ACHN (cell line): ENCODE data around the gene SMIM12.
A peak's percentile ranks its signal among the peaks of the same experiment; 100 is the strongest.

Experiments used
- DNase-seq: peaks from one replicate; pipeline ENCODE4 v3.0.0-alpha.2; 2015
- in situ Hi-C: cut with HindIII; loops from 2 replicates; pipeline ENCODE4 v1.10.0; 2017; ENCODE audit warnings: low sequenced_read_pairs, low pct_ligation_motif_present, low pct_unique_long_range_greater_than_20kb

The SMIM12 gene

GRCh38 chr1:34879230-34879629, 19.7 kb upstream of the SMIM12 start:
- in situ Hi-C loops = no loop called here

DNA sequence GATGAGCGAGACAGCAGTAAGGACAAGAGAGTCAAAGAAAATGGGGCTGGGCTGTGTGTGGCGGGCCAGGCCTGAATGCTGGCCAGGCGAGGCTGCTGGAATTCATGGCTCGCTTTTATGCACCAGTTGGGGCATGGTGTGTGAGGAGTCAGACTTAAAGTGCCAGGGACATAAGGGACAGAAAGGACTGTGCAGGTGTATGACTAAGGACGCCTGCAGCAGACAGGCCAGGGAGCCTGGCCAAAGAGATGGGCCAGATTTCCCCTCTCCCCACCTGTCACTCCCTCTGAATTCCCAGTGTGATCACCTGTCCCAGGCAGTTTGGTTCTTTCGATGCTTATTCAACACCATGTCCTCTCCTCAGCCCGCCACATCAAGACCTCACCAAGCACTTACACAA, 16.9 kb upstream of the SMIM12 start:
- no peak for DNase-seq
- in situ Hi-C loops = no loop called here

More at GRCh38 chr1:34879230-34879629, 19.7 kb upstream of the SMIM12 start:
- DNase-seq = no peak

DNA sequence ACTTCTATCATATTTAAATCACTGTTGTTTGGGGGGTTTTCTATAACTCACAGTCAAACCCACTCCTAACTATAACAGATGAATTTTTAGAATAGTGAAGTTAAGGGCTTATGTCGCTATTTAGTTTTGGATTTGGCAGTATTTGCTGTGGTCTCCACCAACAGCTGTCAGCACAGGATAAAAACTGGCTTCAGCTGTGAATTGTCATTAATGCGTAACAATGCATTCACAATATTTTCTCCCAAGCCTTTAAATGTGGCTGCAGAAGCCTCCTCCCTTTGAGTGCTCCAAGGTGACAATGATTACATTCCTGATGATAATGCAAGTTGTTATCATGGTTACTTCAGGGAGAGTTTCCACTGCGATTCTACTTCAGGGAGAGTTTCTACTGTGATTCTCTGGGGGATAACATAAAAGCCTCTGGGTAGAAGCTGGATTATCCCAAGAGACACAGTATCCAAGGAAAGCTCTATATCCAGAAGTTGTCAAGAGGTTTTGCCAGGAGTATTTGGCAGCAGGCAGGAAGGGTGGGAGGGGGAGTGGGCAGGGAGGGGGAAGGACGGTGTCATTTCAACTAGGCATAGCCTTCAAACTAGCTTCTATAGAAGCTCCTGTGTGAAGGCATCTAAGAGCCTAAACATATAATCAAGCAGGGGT, 14.9 kb upstream of the SMIM12 start:
- in situ Hi-C loops = no loop called here
- no peak for DNase-seq

- no peak for DNase-seq
- in situ Hi-C loops = no loop called here
These were observed 12.6 kb upstream of the SMIM12 start for GRCh38 chr1:34872133-34872503.

DNA sequence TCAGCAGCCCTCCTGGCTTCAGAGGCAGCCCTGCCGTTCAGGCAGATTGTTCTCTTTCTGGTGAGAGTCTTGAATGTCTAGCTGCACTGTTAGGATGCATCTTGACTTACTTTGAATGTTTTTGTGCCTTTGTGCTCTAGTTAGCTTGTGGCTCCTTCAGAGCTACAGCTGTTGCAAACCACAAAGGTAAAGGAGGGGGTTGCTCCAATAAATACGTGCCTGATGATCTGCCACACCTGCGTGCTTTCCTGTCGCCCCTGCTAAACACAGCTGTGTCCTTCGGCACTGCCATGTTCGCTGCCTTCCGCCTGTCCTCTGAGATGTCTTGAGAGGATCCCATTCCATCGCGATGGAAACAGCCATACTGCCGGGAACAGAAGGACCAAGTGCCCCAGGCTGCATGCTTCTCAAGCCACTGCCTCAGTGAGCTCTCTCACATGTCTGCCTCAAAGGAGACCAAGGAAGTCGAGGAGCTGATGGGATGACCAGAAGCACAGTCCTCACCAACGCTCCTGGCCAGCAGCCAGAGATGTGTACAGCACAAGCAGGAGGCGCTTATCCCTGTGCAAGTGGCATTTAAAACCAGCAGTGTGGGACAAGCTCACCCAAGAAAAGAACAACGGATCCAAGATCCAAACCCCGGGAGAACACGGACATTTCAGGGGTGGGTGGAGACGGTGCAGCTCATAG, 12.0 kb upstream of the SMIM12 start:
- in situ Hi-C loops = no loop called here

GRCh38 chr1:34870395-34870794, 10.8 kb upstream of the SMIM12 start:
- in situ Hi-C loops = no loop called here
- DNase-seq = no peak

More for the DNA sequence above, 12.0 kb upstream of the SMIM12 start:
- DNase-seq = no peak

GRCh38 chr1:34869760-34870159, 10.2 kb upstream of the SMIM12 start:
- in situ Hi-C loops = no loop called here
- no peak for DNase-seq

GRCh38 chr1:34868230-34869049, 8.9 kb upstream of the SMIM12 start:
- in situ Hi-C loops = no loop called here
- no peak for DNase-seq

DNA sequence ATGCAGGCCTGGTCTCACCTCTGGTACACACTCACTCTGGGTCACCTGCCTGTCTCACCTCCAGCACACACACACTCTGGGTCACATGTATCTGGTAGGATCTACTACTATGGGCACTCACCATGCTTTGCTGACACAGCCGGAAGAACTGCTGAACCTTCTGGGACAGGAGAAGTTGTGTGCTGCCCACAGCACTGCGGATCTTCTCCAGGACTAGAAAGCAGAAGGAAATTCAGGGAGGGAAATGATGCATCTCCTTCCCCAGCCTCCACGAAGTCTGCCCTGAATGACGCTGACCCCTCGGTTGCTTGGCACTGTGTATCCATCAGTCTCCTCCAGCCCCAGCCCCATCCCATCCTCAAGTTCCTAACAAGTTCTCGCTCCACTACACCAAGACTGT, 7.9 kb upstream of the SMIM12 start:
- DNase-seq = no peak
- in situ Hi-C loops = no loop called here

DNA sequence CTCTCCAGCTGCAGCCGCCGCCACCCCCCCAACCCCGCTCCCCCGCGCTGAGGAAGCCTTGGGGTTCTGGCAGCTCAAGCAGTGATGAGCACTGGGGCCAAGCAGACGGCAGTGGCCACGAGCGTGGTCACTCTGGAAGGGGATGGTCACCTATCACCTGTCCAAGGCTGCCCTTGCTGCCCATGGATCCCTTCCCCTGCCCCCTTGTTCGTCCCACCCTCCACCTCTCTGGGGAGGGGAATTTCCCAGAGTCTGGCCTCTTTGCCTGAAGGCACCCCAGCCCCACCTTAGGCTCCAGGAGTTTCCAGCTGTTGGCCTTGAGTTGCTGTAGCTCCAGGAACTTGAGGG, 7.2 kb upstream of the SMIM12 start:
- DNase-seq = no peak
- in situ Hi-C loops = no loop called here

DNA sequence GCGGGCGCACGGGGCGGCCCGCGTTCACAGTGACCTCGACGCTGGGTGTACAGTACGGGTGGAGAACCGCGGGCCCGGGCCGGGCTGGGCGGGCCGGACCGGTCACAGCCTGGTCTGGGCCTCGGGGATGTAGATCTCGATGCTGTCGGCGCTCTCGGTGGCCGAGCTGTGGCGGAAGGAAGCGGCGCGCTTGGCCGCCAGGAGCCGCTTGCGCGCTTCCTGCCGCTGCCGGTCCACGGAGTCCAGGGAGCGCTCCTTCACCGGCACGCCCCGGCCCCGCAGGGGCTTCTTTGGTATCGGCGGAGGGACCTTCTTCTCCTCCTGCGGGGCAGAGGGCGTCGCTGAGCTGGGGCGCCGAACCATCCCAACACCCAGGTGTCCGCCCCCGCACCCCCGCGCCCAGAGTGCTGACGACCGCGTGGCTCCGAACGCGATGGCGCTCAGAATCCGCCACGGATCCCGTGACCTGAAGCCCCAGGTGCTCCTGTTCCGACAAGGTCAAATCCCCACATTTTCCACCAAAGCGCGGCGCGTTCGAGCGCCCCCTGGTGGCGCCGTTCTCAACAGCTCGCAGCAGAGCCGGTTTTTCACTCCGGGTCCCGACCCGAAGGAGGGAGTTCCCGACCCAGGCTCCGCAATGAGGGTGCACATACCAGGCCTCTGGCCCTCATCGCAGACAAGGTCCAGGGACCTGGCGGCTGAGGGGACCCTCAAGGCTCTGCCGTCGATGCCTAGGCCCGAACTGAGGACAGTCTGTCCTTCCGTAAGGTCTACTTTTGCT, 6.6 kb upstream of the SMIM12 start:
- in situ Hi-C loops = no loop called here
- DNase-seq = peak; percentile 64

GRCh38 chr1:34865573-34865972, 6.0 kb upstream of the SMIM12 start:
- no peak for DNase-seq
- in situ Hi-C loops = no loop called here

DNA sequence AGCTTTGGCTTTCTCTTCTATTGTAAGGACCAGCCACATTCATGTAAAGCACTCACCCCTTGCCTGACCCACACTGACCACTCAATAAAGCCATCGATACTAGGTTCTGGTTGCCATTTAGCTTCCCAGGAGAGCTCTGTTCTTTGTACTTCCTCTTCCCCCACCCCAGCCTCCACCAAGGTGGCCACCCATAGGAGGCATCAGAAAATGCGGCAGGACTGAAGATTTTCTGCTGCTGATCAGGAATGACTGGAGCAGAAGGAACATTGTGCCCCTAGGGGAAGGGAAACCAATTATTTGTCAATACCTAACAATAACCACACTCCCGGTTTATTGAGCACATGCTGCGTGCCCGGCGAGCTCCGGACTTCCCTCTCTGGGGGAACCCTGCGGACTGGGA, 5.2 kb upstream of the SMIM12 start:
- in situ Hi-C loops = no loop called here

DNA sequence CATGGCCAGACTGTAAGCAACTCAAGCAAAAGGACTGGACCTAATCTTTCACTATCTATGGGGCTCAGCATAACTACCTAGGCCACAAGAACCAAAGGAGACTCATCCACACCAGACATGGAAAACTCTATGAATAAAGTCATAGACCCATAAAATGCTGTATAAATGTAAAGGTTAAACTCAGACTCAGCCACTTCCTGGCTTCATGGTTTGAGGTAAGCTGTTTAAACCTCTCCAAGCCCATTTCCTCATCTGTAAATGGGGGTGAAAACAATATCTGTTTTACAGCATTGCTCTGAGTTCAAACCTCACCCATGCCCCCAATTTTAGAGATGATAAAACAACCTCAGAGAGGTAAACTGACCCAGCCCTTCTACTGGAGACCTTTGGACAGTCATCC, 4.0 kb upstream of the SMIM12 start:
- no peak for DNase-seq
- in situ Hi-C loops = no loop called here

More for the DNA sequence above, 5.2 kb upstream of the SMIM12 start:
- DNase-seq = no peak

GRCh38 chr1:34858901-34859445, 576 bp downstream of the SMIM12 start:
- in situ Hi-C loops = no loop called here
- DNase-seq = peak; percentile 24

DNA sequence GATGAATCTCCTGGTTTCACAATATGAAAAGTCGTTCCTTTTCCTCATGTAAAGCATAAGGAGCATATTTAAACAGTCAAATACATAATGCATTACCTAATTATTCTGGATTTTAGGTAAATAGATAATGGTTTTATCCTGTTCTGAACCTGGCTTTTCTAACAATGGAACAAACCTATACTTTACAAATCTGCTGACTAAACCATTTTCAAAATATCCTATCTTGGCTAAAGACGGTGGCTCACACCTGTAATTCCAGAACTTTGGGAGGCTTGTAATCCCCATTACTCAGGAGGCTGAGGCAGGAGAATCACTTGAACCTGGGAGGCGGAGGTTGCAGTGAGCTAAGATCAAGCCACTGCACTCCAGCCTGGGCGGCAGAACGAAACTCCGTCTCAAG, 2.9 kb downstream of the SMIM12 start:
- in situ Hi-C loops = no loop called here

DNA sequence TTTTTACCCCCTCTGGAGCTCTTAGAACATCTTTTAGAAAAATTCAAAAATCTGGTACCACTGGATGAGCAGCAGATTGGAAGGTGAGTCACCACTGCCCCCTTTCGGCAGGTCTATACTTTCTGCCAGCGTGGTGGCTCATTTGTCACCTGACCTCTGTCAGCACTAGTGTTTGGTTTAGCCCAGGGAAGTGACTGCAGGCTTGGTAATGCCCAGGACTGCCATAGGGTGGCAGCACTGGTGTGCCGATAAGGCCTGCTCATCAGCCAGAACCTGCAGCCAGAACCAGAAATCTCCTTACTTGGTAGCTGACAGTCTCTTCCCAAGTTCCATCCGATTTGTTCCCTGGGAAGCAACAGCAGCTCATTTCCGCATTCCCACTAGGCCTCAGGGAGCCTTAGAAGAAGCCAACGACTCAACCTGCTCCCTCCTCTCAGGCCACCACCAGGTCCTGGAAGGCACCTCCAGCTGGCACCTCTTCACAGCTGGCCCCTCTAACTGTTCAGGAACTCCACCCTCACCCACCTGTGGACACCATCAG, 6.8 kb downstream of the SMIM12 start:
- in situ Hi-C loops = no loop called here
- DNase-seq = peak; percentile 92

More for the DNA sequence above, 2.9 kb downstream of the SMIM12 start:
- DNase-seq = no peak

- in situ Hi-C loops = no loop called here
- DNase-seq = peak; percentile 53
These were observed 8.0 kb downstream of the SMIM12 start for GRCh38 chr1:34851431-34852105.
